Mucosa of descending colon (tissue), 3 donors: Measurements from ENCODE around the gene BUD23. TPM values are rescaled to one million over a fixed set of nuclear protein-coding genes. Genes with fewer than 3 reads are reported as not detected.

Experiments used
- ATAC-seq: fragments of 200-7000 bp; cut with Tn5 transposase; one replicate; pipeline ENCODE4 v1.9.1; 2020; ENCODE audit warnings: mild to moderate bottlenecking, moderate library complexity
- DNase-seq, 3 donors: peaks; one replicate each; pipeline ENCODE4 v3.0.0-alpha.2; 2020
- H3K36me3 ChIP-seq: fragments of 200-600 bp; one replicate; pipeline ENCODE4 v1.8.0; 2021; ENCODE audit warnings: low read depth, mild to moderate bottlenecking
- H3K4me1 ChIP-seq: fragments of 200-600 bp; one replicate; pipeline ENCODE4 v1.8.0; 2021; ENCODE audit warnings: low read depth, mild to moderate bottlenecking
- H3K4me3 ChIP-seq: fragments of 200-600 bp; one replicate; pipeline ENCODE4 v1.8.0; 2021; ENCODE audit warnings: mild to moderate bottlenecking
- H3K9me3 ChIP-seq: fragments of 200-600 bp; one replicate; pipeline ENCODE4 v1.8.0; 2021; ENCODE audit warnings: mild to moderate bottlenecking
- CTCF ChIP-seq: fragments of 200-600 bp; IDR thresholded peaks from one replicate; pipeline ENCODE4 v1.8.0; 2022; ENCODE audit warnings: antibody characterized with exemption, mild to moderate bottlenecking
- intact Hi-C, 2 donors: fragments of 100-400 bp; cut with DNase I in 1 of 2; cut with micrococcal nuclease in 1 of 2; formaldehyde crosslinking; loops; one replicate each; pipeline versions ENCODE4 v1.11.0 to v1.11.1; 2022; cut with DNase I, micrococcal nuclease
- total RNA-seq, 3 donors: library from RNA; stranded (reverse); fragmentation: NEBNext Ultra II Directional in 2 of 3; extraction: Animal tissue kit (Norgen Biotek cat#: 25700) in 2 of 3; gene quantifications; one replicate each; pipeline versions ENCODE4 v1.2.1 to v1.2.4, GENCODE V29; 2021 to 2023
- donor health status: DM: no; HTN: no; CAD: no; lungs with moderate emphysema.
- donor health status: DM: no; HTN: no; CAD: no.
- donor health status: DM: no; HTN: yes; CAD: no.

Gene BUD23
- total RNA-seq, 3 donors from 2014 or later, result 38.4 to 61.2 (median 43.0) TPM

- no peak for TF ChIP-seq CTCF
- intact Hi-C loops, result no loop called here
- Histone ChIP-seq H3K4me1 (peaks cover 9% of the 10 kb centered on the region), H3K9me3 (no peaks in the 10 kb centered on the region), H3K4me3 (no peak overlapping the region), H3K36me3 (peaks cover 7% of the 10 kb centered on the region)
- no peak for ATAC-seq
- DNase-seq, result no peak
Observed at GRCh38 chr7:73688288-73688687, 4.9 kb downstream of the BUD23 start.

- Histone ChIP-seq H3K4me3 (no peak overlapping the region), H3K36me3 (peaks cover 7% of the 10 kb centered on the region), H3K4me1 (no peaks in the 10 kb centered on the region), H3K9me3 (no peaks in the 10 kb centered on the region)
- TF ChIP-seq CTCF, result no peak
- ATAC-seq (no peak), DNase-seq (no peak)
- intact Hi-C loops, result no loop called here
Observed at GRCh38 chr7:73690646-73691045, 7.2 kb downstream of the BUD23 start.

GRCh38 chr7:73696372-73696771 is 13.0 kb downstream of the BUD23 start:
- no peak for TF ChIP-seq CTCF

GRCh38 chr7:73698410-73698809 is 15.0 kb downstream of the BUD23 start:
- no peak for TF ChIP-seq CTCF
- no peaks in the 10 kb centered on the region for H3K9me3 ChIP-seq
- H3K4me1 ChIP-seq, result no peaks in the 10 kb centered on the region
- intact Hi-C loops, result no loop called here
- no peak overlapping the region for H3K4me3 ChIP-seq
- no peak for DNase-seq
- no peak for ATAC-seq
- no peaks in the 10 kb centered on the region for H3K36me3 ChIP-seq

More at GRCh38 chr7:73696372-73696771, 13.0 kb downstream of the BUD23 start:
- DNase-seq (no peak), ATAC-seq (no peak)
- Histone ChIP-seq H3K4me1 (no peaks in the 10 kb centered on the region), H3K9me3 (no peaks in the 10 kb centered on the region), H3K4me3 (no peak overlapping the region), H3K36me3 (no peaks in the 10 kb centered on the region)
- intact Hi-C loops, result no loop called here

- intact Hi-C loops, result no loop called here
- Histone ChIP-seq H3K9me3 (no peaks in the 10 kb centered on the region), H3K4me3 (no peak overlapping the region), H3K4me1 (no peaks in the 10 kb centered on the region), H3K36me3 (no peaks in the 10 kb centered on the region)
- DNase-seq (no peak), ATAC-seq (no peak)
- no peak for TF ChIP-seq CTCF
Observed at GRCh38 chr7:73699370-73700068, 16.1 kb downstream of the BUD23 start.

- intact Hi-C loops, result no loop called here
- Histone ChIP-seq H3K4me1 (no peaks in the 10 kb centered on the region), H3K4me3 (no peak overlapping the region), H3K9me3 (no peaks in the 10 kb centered on the region), H3K36me3 (no peaks in the 10 kb centered on the region)
- ATAC-seq, result no peak
- no peak for DNase-seq
- TF ChIP-seq CTCF, result no peak
Observed at GRCh38 chr7:73700069-73700423, 16.6 kb downstream of the BUD23 start.
